GM20000 (cell line): ENCODE measurements around the gene SLAMF1.

Experiments used
- DNase-seq: peaks from one replicate; pipeline ENCODE4 v3.0.0; 2012; ENCODE audit warnings: low spot score
- CTCF ChIP-seq: IDR thresholded peaks from 2 replicates; pipeline ENCODE4 v1.5.1; 2012; ENCODE audit warnings: mild to moderate bottlenecking, control low read depth; ENCODE audit errors: extremely low read depth, missing control alignments

The SLAMF1 gene

GRCh38 chr1:160662910-160663309 lies 16.1 kb upstream of the SLAMF1 start:
- DNase-seq, result no peak
- no peak for TF ChIP-seq CTCF

GRCh38 chr1:160659566-160659965 lies 12.7 kb upstream of the SLAMF1 start:
- DNase-seq, result no peak
- TF ChIP-seq CTCF, result no peak

GRCh38 chr1:160658814-160659193 lies 12.0 kb upstream of the SLAMF1 start:
- TF ChIP-seq CTCF, result no peak

GRCh38 chr1:160658162-160658813 lies 11.4 kb upstream of the SLAMF1 start:
- DNase-seq, result no peak
- TF ChIP-seq CTCF, result no peak

More at GRCh38 chr1:160658814-160659193, 12.0 kb upstream of the SLAMF1 start:
- no peak for DNase-seq

- DNase-seq, result no peak
Measured at GRCh38 chr1:160657250-160657781, 10.5 kb upstream of the SLAMF1 start.

GRCh38 chr1:160656737-160657136 lies 9.9 kb upstream of the SLAMF1 start:
- TF ChIP-seq CTCF, result no peak
- DNase-seq, result no peak

More at GRCh38 chr1:160657250-160657781, 10.5 kb upstream of the SLAMF1 start:
- no peak for TF ChIP-seq CTCF

- DNase-seq, result no peak
Measured at GRCh38 chr1:160653620-160654016, 6.8 kb upstream of the SLAMF1 start.

More at GRCh38 chr1:160653620-160654016, 6.8 kb upstream of the SLAMF1 start:
- TF ChIP-seq CTCF, result no peak
